ENCODE results near the gene AMDHD1. TPM values are rescaled to one million over a fixed set of nuclear protein-coding genes. Genes with fewer than 3 reads are reported as not detected.

Gene AMDHD1
- polyA plus RNA-seq, 1 donor from 2014 or later, result 0.20 TPM

GRCh38 chr12:95994476-95994875, 51.3 kb downstream of the AMDHD1 start:
- no peak for TF ChIP-seq RAD21 (conservative IDR thresholded peaks at IDR 0.05)
- TF ChIP-seq POLR2AphosphoS5 (IDR thresholded peaks at IDR 0.05), result no peak
- TF ChIP-seq EP300 (conservative IDR thresholded peaks at IDR 0.05; ENCODE audit: poor library complexity, severe bottlenecking), result no peak
- TF ChIP-seq MXI1 (conservative IDR thresholded peaks at IDR 0.05; ENCODE audit: poor library complexity, severe bottlenecking), result no peak
- TF ChIP-seq, protein P1, sequence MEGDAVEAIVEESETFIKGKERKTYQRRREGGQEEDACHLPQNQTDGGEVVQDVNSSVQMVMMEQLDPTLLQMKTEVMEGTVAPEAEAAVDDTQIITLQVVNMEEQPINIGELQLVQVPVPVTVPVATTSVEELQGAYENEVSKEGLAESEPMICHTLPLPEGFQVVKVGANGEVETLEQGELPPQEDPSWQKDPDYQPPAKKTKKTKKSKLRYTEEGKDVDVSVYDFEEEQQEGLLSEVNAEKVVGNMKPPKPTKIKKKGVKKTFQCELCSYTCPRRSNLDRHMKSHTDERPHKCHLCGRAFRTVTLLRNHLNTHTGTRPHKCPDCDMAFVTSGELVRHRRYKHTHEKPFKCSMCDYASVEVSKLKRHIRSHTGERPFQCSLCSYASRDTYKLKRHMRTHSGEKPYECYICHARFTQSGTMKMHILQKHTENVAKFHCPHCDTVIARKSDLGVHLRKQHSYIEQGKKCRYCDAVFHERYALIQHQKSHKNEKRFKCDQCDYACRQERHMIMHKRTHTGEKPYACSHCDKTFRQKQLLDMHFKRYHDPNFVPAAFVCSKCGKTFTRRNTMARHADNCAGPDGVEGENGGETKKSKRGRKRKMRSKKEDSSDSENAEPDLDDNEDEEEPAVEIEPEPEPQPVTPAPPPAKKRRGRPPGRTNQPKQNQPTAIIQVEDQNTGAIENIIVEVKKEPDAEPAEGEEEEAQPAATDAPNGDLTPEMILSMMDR (IDR thresholded peaks at IDR 0.05; ENCODE audit: poor library complexity, severe bottlenecking), result no peak
- no peak for TF ChIP-seq EZH2 (IDR thresholded peaks at IDR 0.05; ENCODE audit: borderline replicate concordance, insufficient read depth, low read length, poor library complexity, severe bottlenecking)
- TF ChIP-seq SMC3 (conservative IDR thresholded peaks at IDR 0.05; ENCODE audit: poor library complexity), result no peak
- TF ChIP-seq TAF1 (IDR thresholded peaks at IDR 0.05; ENCODE audit: low read depth), result no peak
- Histone ChIP-seq H3K9ac (ENCODE audit: low read length) (no peak overlapping the region), H3K9me3 (ENCODE audit: low read length) (no peaks in the 10 kb centered on the region)

DNA sequence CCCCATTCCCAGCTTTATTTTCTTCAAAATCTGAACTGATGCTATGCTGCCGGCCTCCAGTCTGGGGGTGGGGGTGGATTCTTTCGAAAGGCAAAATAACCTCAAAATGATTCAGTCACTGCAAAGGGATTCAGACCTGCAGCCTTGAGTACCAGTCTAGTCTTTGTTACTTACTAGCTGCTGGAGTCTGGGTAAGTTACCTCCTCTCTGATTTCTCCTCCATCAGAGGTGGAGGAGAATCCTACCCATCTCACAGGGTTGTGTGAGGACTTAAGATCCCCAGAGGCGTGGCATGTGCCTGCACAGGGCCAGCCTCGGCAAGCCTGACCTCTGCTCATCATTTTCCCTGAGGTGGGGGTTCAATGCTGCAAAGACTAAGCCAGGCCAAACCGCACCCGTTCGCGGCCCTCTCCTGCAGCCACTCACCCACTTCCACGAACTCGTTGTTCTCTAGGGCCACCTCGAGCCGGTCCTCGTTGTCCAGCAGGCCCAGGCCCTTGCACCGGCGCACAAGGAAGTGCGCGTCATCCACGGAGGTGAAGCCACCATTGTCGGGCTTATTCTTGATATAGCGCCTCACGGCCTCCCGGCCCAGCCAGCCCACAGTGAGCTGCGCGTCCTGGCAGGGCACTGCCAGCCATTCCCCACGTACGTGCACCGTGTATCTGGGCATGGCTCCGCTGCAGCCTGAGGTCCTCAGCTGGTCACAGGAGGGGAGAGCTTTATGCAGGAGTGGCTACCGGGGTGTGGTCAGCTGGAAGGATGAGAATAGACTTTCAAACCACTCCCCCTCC, 52.3 kb downstream of the AMDHD1 start:
- no peak overlapping the region for H2AFZ ChIP-seq (ENCODE audit: low read depth, low read length)
- H3K27me3 ChIP-seq (ENCODE audit: insufficient read depth, low read depth, low read length), result no peaks in the 10 kb centered on the region
- no peaks in the 10 kb centered on the region for H3K36me3 ChIP-seq (ENCODE audit: insufficient read depth, low read length)
- no peak overlapping the region for H3K4me2 ChIP-seq (ENCODE audit: low read length)
- no peak overlapping the region for H3K4me3 ChIP-seq (ENCODE audit: low read length)
- no peaks in the 10 kb centered on the region for H3K9me3 ChIP-seq (ENCODE audit: low read length)
- H3K9ac ChIP-seq (ENCODE audit: low read length), result no peak overlapping the region
- no peaks in the 10 kb centered on the region for H3F3A ChIP-seq (ENCODE audit: insufficient read depth, low read length, poor library complexity, severe bottlenecking)
- no peak overlapping the region for H3K27ac ChIP-seq (ENCODE audit: low read length)
- no peaks in the 10 kb centered on the region for H3K79me2 ChIP-seq (replicated peaks; ENCODE audit: insufficient read depth, low read length)
- no peaks in the 10 kb centered on the region for H3K9me2 ChIP-seq (ENCODE audit: insufficient read depth, low read length)
- no peaks in the 10 kb centered on the region for H4K20me1 ChIP-seq (ENCODE audit: insufficient read depth)
- no peak for TF ChIP-seq MXI1 (conservative IDR thresholded peaks at IDR 0.05; ENCODE audit: poor library complexity, severe bottlenecking)
- no peak for TF ChIP-seq SMC3 (conservative IDR thresholded peaks at IDR 0.05; ENCODE audit: poor library complexity)
- TF ChIP-seq EP300 (conservative IDR thresholded peaks at IDR 0.05; ENCODE audit: poor library complexity, severe bottlenecking), result no peak
- TF ChIP-seq, protein P1 (IDR thresholded peaks at IDR 0.05; ENCODE audit: poor library complexity, severe bottlenecking), result no peak
- TF ChIP-seq EZH2 (IDR thresholded peaks at IDR 0.05; ENCODE audit: borderline replicate concordance, insufficient read depth, low read length, poor library complexity, severe bottlenecking), result no peak
- TF ChIP-seq TAF1 (IDR thresholded peaks at IDR 0.05; ENCODE audit: low read depth), result no peak
- TF ChIP-seq POLR2AphosphoS5 (IDR thresholded peaks at IDR 0.05), result no peak
- no peak for TF ChIP-seq REST (IDR thresholded peaks at IDR 0.05; ENCODE audit: borderline replicate concordance)
- no peak for TF ChIP-seq RAD21 (conservative IDR thresholded peaks at IDR 0.05)

More at GRCh38 chr12:95994476-95994875, 51.3 kb downstream of the AMDHD1 start:
- H3K4me2 ChIP-seq (ENCODE audit: low read length), result no peak overlapping the region
- H3K9me2 ChIP-seq (ENCODE audit: insufficient read depth, low read length), result no peaks in the 10 kb centered on the region
- no peak overlapping the region for H3K27ac ChIP-seq (ENCODE audit: low read length)
- H3K36me3 ChIP-seq (ENCODE audit: insufficient read depth, low read length), result no peaks in the 10 kb centered on the region
- H3K79me2 ChIP-seq (replicated peaks; ENCODE audit: insufficient read depth, low read length), result no peaks in the 10 kb centered on the region
- no peaks in the 10 kb centered on the region for H4K20me1 ChIP-seq (ENCODE audit: insufficient read depth)
- H3K4me3 ChIP-seq (ENCODE audit: low read length), result no peak overlapping the region
- no peaks in the 10 kb centered on the region for H3F3A ChIP-seq (ENCODE audit: insufficient read depth, low read length, poor library complexity, severe bottlenecking)
- no peaks in the 10 kb centered on the region for H3K27me3 ChIP-seq (ENCODE audit: insufficient read depth, low read depth, low read length)
- no peak overlapping the region for H2AFZ ChIP-seq (ENCODE audit: low read depth, low read length)

All from neural cell (in vitro differentiated cells).